SW480 (cell line): Measurements from ENCODE around the gene SIGLEC12.
A peak's percentile ranks its signal among the peaks of the same experiment; 100 is the strongest.
"Not testable (repeated sequence)": the region's sequence is repeated elsewhere in the genome, so short reads cannot be mapped to it uniquely, and the experiment has no call there.

Source experiments
- DNase-seq: peaks from one replicate; pipeline ENCODE4 v3.0.0-alpha.2; 2016; ENCODE audit warnings: low spot score

Gene SIGLEC12

GRCh38 chr19:51458051-51458645 lies 43.5 kb downstream of the SIGLEC12 start, which contains the start of gene SIGLEC8:
SIGLEC8 (minus strand) TSS chr19:51458454; CDS start chr19:51458387, 67 bp downstream.
- no peak for DNase-seq

- no peak for DNase-seq
These were observed 44.1 kb downstream of the SIGLEC12 start for GRCh38 chr19:51457351-51458013.

GRCh38 chr19:51456541-51457290 lies 44.9 kb downstream of the SIGLEC12 start:
- no peak for DNase-seq

DNA sequence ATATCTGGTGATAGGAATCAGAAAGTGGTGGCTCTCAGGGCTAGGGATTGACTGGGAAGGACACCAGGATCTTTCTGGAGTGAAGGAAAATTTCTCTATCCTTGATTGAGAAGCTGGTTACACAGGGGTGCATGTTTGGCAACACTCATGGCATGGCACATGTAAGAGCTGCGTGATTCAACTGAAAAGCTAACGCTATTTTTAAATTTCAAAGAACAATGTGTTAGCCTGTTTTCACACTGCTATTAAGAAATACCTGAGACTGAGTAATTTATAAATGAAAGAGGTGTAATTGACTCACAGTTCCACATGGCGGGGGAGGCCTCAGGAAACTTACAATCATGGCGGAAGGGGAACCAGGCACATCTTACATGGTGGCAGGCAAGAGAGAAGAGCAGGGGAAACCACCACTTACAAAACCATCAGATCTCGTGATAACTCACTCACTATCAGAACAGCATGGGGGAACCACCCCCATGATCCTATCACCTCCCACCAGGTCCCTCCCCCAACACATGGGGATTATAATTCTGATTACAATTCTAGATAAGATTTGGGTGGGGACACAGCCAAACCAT lies 50.8 kb downstream of the SIGLEC12 start:
- no peak for DNase-seq

- DNase-seq: no peak
These were observed 53.1 kb downstream of the SIGLEC12 start for GRCh38 chr19:51448411-51449016.

- DNase-seq: no peak
These were observed 53.6 kb downstream of the SIGLEC12 start for GRCh38 chr19:51448011-51448410.

GRCh38 chr19:51447510-51447909 lies 54.1 kb downstream of the SIGLEC12 start:
- not testable (repeated sequence) for DNase-seq

DNA sequence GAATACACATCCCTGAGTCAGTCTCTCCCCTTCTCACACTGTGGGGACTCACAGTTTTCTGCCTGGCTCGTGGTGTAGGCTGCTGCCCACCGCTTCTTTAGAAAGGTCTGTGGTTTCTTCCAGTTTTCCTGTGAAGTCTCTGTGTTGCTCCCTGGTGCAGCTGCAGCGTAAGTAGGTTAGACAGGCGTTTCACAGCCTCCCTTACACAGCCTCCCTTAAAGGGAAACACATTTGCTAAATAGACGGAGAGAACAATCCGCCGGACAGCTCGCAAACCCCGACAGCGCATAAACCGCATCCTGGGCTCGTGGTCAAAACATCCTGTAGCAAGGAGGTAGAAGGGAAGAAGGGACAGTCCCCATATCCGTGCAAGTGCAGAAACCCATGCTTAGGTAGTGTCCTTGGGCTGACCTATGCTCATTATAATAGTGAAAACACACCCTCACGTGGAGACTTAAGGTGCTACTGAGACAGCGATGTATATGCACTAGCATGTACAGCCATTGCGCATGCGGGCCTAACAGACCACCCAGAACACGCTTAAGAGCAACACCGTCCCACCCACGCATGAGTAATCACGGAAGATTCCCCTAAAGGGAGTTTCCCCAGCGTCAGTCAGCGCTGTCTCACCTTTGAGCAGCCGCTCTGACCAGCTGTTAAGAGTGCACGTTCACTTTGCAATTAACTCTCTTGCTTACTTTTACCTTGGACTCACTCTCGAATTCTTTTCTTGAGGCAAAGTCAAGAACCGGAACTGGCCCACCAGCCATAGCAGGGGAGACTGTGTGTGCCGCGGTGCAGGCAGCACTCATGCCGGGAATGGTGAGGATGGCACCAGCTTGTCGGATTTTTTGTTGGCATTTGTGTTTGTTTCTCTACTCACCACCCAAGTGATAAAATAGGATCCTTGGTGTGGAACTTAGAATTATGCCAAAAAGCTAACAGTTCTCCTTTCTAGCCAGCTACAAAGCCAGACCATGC lies 59.9 kb downstream of the SIGLEC12 start:
- DNase-seq: peak; percentile 80
